ENCODE data around the gene CIB4.

Gene CIB4

DNA sequence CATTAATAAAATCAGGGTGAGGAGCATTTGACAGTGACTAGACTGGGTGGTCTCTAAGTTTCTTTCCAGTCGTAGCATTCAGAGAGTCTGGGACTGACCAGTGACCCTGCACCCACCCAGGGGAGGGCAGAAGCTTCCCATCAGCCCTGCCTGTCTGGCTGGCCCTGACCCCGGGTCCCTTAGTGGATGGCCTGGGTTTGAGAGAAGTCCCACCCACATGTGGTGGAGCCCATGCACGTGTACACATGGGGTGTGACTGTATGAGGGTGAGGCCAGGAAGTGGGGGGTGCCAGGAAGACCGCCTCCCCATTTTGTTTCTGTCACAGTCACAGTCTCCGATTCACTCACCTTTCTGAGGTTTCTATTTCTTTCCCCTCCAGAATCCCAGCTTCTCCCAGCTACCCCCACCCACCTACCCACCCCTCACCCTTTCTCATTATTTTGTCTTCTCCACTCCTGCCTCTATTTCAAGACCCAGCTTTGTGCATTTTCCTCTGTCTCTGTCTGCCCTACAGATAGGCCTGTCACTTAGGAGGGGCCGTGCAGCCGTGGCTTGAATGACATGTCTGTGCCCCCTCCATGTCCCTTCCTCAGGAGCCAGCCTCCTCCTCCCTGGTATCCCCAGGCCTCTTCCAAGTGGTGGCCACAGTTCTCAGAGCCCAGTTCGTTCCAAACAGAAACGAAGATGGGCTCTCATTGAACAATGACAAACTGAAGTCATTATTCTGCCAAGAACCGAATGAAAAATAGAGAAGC is 13.6 kb downstream of the CIB4 start:
- no peak for DNase-seq (ENCODE audit: low read depth)
- no peak overlapping the region for H3K4me3 ChIP-seq (ENCODE audit: control insufficient read depth, low read depth, low read length)
- TF ChIP-seq, protein P1, sequence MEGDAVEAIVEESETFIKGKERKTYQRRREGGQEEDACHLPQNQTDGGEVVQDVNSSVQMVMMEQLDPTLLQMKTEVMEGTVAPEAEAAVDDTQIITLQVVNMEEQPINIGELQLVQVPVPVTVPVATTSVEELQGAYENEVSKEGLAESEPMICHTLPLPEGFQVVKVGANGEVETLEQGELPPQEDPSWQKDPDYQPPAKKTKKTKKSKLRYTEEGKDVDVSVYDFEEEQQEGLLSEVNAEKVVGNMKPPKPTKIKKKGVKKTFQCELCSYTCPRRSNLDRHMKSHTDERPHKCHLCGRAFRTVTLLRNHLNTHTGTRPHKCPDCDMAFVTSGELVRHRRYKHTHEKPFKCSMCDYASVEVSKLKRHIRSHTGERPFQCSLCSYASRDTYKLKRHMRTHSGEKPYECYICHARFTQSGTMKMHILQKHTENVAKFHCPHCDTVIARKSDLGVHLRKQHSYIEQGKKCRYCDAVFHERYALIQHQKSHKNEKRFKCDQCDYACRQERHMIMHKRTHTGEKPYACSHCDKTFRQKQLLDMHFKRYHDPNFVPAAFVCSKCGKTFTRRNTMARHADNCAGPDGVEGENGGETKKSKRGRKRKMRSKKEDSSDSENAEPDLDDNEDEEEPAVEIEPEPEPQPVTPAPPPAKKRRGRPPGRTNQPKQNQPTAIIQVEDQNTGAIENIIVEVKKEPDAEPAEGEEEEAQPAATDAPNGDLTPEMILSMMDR (IDR thresholded peaks at IDR 0.05; ENCODE audit: control insufficient read depth, insufficient read depth, low read depth, low read length, missing control alignments) = no peak

DNA sequence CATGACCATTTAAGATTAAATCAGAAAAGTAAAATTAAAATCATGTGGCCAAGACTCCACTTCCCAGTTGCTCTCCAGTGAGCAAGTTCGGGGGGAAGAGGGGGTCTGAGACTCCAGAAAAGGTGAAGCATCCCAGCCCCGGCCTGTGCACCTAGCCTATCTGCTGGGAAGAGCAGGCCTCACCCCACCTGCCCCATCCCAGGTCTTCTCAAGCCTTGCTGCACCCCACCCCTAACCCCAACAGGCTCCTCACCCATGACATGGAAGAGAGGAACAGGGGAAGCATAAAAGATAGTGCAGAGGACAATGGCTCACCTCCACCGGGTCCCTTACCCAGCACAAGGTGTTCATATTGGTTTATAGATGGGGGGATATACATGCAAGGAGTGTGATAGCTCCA is 14.6 kb downstream of the CIB4 start:
- no peak overlapping the region for H3K4me3 ChIP-seq (ENCODE audit: control insufficient read depth, low read depth, low read length)
- TF ChIP-seq, protein P1 (IDR thresholded peaks at IDR 0.05; ENCODE audit: control insufficient read depth, insufficient read depth, low read depth, low read length, missing control alignments) = no peak

DNA sequence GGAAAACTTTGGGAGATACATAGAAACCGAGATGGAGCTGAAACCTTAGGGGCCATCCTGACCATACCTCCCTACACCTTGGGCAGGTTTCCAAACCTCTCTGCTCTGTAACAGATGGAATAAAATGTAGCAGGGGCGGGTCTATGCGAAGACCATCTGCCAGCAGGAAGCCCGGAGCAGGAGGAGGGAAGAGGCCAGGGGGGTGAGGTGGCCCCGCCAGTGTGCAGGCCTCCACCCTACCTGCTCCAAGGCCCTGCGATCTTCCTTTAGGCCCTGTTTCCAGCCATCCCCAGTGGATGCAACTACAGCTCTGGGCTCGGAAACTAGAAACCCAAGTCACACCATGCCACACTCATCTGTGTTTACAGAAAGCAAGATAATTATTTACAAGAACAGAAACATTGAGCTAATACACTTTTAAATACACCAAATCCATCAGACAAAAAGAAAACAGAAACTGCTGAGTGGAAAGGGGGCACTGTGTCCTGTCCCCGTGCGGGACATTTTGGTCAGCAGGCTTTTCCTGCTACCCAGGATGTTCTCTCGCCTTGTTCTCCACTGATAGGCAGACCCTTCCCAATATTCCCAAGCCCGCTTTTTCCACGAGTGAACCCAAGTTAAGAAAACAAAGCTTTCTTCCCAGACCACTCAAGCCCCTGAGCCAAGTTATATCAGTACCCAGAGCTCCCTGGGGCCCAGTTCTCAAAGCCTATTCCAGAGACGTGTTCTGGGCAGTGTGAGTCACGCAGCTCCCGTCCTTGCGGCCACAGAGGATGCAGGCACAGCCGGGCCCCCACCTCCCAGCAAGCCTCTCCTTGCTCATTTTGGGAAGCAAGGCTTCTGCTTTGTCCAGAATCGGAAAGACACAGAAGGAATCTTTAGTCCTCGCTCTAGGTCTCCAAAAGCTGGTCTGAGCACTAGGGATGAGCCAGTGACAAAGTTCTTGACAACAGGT is 17.3 kb downstream of the CIB4 start:
- H3K4me3 ChIP-seq (ENCODE audit: control insufficient read depth, low read depth, low read length) = no peak overlapping the region
- TF ChIP-seq, protein P1 (IDR thresholded peaks at IDR 0.05; ENCODE audit: control insufficient read depth, insufficient read depth, low read depth, low read length, missing control alignments) = no peak
- DNase-seq (ENCODE audit: low read depth) = no peak

More for the DNA sequence above, 14.6 kb downstream of the CIB4 start:
- DNase-seq (ENCODE audit: low read depth) = no peak

DNA sequence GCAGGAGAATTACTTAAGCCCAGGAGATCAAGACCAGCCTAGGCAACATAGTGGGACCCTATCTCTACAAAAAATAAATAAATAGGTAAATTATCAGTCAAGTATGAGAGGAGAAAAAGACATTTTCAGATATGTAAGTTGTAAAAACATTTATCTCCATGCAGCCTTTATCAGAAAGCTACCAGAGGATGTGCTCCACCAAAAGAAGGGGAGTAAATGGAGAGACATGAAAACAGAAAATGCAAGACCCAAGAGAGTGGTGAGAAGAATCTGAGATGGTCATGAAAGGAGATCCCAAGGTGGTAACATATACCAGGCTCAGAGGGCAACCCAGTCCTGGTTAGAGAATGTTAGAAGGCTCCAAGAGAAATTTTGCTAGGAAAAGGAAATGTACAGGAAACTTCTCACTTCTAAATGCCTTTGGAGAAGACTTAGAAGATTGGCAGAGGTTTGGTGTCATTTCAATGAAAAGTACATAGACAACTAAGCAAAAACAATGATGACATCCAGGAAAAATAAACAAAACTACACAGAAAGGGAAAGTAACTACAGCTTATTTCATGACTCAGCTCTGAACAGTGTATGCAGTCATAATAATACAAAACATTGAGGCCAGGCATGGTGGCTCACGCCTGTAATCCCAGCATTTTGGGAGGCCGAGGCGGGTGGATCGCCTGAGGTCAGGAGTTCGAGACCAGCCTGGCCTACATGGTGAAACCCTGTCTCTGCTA is 19.5 kb downstream of the CIB4 start:
- no peak overlapping the region for H3K4me3 ChIP-seq (ENCODE audit: control insufficient read depth, low read depth, low read length)
- no peak for DNase-seq (ENCODE audit: low read depth)
- TF ChIP-seq, protein P1 (IDR thresholded peaks at IDR 0.05; ENCODE audit: control insufficient read depth, insufficient read depth, low read depth, low read length, missing control alignments) = no peak

DNA sequence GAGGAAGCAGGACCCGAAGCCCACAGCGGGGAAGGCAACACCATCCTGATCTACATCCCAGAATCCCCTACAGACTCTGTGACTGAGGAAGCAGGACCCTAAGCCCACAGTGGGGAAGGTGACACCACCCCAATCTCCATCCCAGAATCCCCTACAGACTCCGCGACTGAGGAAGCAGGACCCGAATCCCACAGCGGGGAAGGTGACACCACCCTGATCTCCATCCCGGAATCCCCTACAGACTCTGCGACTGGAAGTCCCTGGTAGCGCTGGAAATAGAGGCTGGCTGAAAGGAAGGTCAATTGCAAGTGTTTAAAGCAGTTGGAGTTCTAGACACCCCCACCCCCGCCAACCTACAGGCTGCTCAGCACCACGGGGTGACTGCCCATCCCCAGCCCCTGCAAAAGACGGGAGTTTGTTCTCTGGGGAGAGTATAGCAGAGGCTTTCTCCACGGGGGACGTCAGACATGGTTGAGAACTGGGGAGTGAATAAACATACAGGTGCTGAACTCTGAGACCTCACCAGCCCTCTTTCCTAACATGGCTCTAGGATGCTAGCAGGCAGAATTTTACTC is 21.0 kb downstream of the CIB4 start:
- TF ChIP-seq, protein P1 (IDR thresholded peaks at IDR 0.05; ENCODE audit: control insufficient read depth, insufficient read depth, low read depth, low read length, missing control alignments) = no peak
- DNase-seq (ENCODE audit: low read depth) = no peak
- no peak overlapping the region for H3K4me3 ChIP-seq (ENCODE audit: control insufficient read depth, low read depth, low read length)

DNA sequence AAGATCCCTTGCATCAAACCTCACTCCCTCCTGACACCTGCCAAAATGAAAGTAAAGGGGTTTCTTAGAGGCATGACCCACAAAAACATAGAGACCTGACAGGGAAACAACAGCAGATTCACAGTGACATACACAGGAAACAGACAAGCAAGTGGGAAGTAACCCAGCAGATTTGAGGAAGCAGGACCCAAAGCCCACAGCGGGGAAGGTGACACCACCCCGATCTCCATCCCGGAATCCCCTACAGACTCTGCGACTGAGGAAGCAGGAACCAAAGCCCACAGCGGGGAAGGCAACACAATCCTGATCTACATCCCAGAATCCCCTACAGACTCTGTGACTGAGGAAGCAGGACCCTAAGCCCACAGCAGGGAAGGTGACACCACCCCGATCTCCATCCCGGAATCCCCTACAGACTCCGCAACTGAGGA is 21.6 kb downstream of the CIB4 start:
- no peak overlapping the region for H3K4me3 ChIP-seq (ENCODE audit: control insufficient read depth, low read depth, low read length)
- no peak for DNase-seq (ENCODE audit: low read depth)
- TF ChIP-seq, protein P1 (IDR thresholded peaks at IDR 0.05; ENCODE audit: control insufficient read depth, insufficient read depth, low read depth, low read length, missing control alignments) = no peak
